Ishikawa (cell line): ENCODE data around the gene GNA15.

Experiments used
- CEBPB ChIP-seq: IDR thresholded peaks from 2 replicates; pipeline ENCODE4 v1.6.1; 2012
- CREB1 ChIP-seq: IDR thresholded peaks from 2 replicates; pipeline ENCODE4 v1.6.1; 2012; ENCODE audit warnings: low read depth
- EGR1 ChIP-seq: IDR thresholded peaks from 2 replicates; pipeline ENCODE4 v1.6.1; 2012
- EP300 ChIP-seq: IDR thresholded peaks from 2 replicates; pipeline ENCODE4 v1.6.1; 2012; ENCODE audit warnings: borderline replicate concordance
- FOXM1 ChIP-seq: IDR thresholded peaks from 2 replicates; pipeline ENCODE4 v1.6.1; 2012; ENCODE audit warnings: low read depth, borderline replicate concordance
- NFIC ChIP-seq: IDR thresholded peaks from 2 replicates; pipeline ENCODE4 v1.6.1; 2012
- RAD21 ChIP-seq: IDR thresholded peaks from 2 replicates; pipeline ENCODE4 v1.6.1; 2012; ENCODE audit warnings: low read depth
- REST ChIP-seq: IDR thresholded peaks from 2 replicates; pipeline ENCODE4 v1.6.1; 2012; ENCODE audit warnings: low read depth, mild to moderate bottlenecking
- TAF1 ChIP-seq: IDR thresholded peaks from 2 replicates; pipeline ENCODE4 v1.6.1; 2012; ENCODE audit warnings: low read depth, mild to moderate bottlenecking
- TCF12 ChIP-seq: IDR thresholded peaks from 2 replicates; pipeline ENCODE4 v1.6.1; 2012; ENCODE audit warnings: low read depth
- TEAD4 ChIP-seq: IDR thresholded peaks from 2 replicates; pipeline ENCODE4 v1.6.1; 2012
- USF1 ChIP-seq: IDR thresholded peaks from 2 replicates; pipeline ENCODE4 v1.6.1; 2012
- YY1 ChIP-seq: IDR thresholded peaks from 2 replicates; pipeline ENCODE4 v1.6.1; 2012; ENCODE audit warnings: low read depth
- ZBTB7A ChIP-seq: IDR thresholded peaks from 2 replicates; pipeline ENCODE4 v1.6.1; 2012; ENCODE audit warnings: low read depth
- TF ChIP-seq, protein P1 (sequence below): IDR thresholded peaks from 2 replicates; pipeline ENCODE4 v1.6.1; 2012

GNA15 gene

GRCh38 chr19:3131168-3131567, 4.7 kb upstream of the GNA15 start:
- TF ChIP-seq FOXM1 (no peak), RAD21 (no peak)

GRCh38 chr19:3132971-3133792, 2.7 kb upstream of the GNA15 start:
- no peak for TF ChIP-seq ZBTB7A
- TF ChIP-seq TCF12 = 0 out of 2 replicates have a peak, but pooled peaks have one; percentile 18

DNA sequence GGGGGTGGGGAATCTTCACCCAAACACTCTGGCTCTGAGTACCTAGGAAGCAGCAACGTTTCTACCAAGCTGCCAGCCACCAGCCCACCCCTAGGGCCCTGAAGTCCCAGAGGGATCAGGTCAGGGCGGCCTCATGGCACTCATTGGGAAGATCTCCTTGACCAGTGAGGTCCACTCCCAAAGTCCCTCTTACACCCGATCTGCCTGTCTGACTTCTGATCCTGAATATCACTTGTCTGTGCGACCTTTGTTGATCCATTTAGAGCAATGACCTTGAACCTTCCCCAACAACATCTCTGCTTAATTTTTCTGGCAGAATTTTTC, 2.1 kb upstream of the GNA15 start:
- TF ChIP-seq TEAD4 = no peak
- TF ChIP-seq CREB1 = no peak
- TF ChIP-seq FOXM1 = no peak
- no peak for TF ChIP-seq YY1
- TF ChIP-seq, protein P1, sequence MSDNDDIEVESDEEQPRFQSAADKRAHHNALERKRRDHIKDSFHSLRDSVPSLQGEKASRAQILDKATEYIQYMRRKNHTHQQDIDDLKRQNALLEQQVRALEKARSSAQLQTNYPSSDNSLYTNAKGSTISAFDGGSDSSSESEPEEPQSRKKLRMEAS = no peak
- no peak for TF ChIP-seq RAD21
- no peak for TF ChIP-seq EP300
- no peak for TF ChIP-seq REST
- TF ChIP-seq NFIC = no peak
- no peak for TF ChIP-seq TAF1
- TF ChIP-seq CEBPB = no peak
- TF ChIP-seq ZBTB7A = no peak
- no peak for TF ChIP-seq TCF12

DNA sequence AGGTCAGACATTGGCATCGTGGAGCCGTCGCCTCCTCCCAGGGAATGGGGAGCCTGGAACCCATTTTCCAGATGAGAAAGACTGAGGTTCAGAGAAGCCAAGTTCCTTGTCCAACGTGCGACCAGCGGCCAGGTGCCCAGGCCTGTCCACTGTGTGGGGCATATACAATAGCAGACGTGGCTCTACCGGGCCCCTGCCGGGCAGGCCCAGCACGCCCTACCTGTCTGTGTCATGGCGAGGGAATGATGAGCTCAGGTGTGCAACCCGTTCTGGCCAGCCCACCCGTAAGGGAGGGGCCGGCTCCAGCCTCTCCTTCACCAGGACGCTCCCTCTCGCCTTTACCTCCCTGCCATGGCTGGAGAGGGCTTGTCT, 837 bp downstream of the GNA15 start:
- no peak for TF ChIP-seq YY1
- no peak for TF ChIP-seq ZBTB7A

- TF ChIP-seq CREB1 (no peak), RAD21 (no peak), YY1 (no peak), EGR1 (no peak), REST (no peak), ZBTB7A (no peak), TAF1 (no peak), CEBPB (no peak), EP300 (no peak), TEAD4 (no peak), NFIC (no peak), FOXM1 (no peak), TCF12 (no peak), USF1 (no peak)
- TF ChIP-seq, protein P1 = no peak
These were observed 1.3 kb downstream of the GNA15 start for GRCh38 chr19:3137119-3137518.

DNA sequence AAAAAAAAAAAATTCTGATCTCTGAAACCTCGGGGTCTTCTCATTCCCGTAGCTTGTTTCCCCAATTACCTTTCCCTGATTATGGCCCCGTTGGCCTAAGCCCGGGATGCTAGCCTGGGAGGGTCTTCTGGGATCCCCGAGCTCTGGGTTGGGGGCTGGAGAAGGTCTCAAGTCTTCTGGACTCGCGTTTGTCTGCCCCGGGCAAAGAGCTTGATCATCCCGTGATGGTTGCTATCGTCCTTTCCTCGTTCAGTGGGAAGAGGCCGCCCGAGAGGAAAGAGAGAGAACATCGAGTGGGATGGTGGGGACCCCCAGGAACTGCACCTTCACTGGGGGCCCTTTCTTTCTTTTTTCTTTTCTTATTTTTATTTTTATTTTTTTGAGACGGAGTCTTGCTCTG, 2.4 kb downstream of the GNA15 start:
- TF ChIP-seq CREB1 (no peak), YY1 (no peak), ZBTB7A (no peak), REST (no peak), CEBPB (no peak), TEAD4 (no peak), TCF12 (no peak), EGR1 (no peak), NFIC (no peak), USF1 (no peak), RAD21 (no peak)
- TF ChIP-seq, protein P1 = no peak
